CD4-positive, alpha-beta T cell treated with Interleukin-4 for 1 hour (primary cell): ENCODE measurements around the gene WFIKKN2.

Experiments
- DNase-seq, 2 donors: peaks; one replicate each; pipeline ENCODE4 v3.0.0-alpha.2; 2020 to 2022

Gene WFIKKN2

GRCh38 chr17:50881182-50881581, 45.8 kb downstream of the WFIKKN2 start:
- no peak for DNase-seq

- no peak for DNase-seq
Observed at GRCh38 chr17:50882851-50883250, 47.5 kb downstream of the WFIKKN2 start.

GRCh38 chr17:50883850-50884438, 48.6 kb downstream of the WFIKKN2 start:
- peak in 1 of 2 donors; percentile 29 for DNase-seq

- no peak for DNase-seq
Observed at GRCh38 chr17:50884439-50885311, 49.3 kb downstream of the WFIKKN2 start.

GRCh38 chr17:50887705-50888245, 52.4 kb downstream of the WFIKKN2 start:
- no peak for DNase-seq

GRCh38 chr17:50889528-50890118, 54.2 kb downstream of the WFIKKN2 start:
- DNase-seq = no peak

- DNase-seq = no peak
Observed at GRCh38 chr17:50890675-50891516, 55.5 kb downstream of the WFIKKN2 start.

- no peak for DNase-seq
Observed at GRCh38 chr17:50891577-50891989, 56.2 kb downstream of the WFIKKN2 start.
